Pulmonary artery endothelial cell (primary cell): ENCODE data around the gene GRAP2. TPM values are rescaled to one million over a fixed set of nuclear protein-coding genes. Genes with fewer than 3 reads are reported as not detected.
"Not testable (repeated sequence)": the region's sequence is repeated elsewhere in the genome, so short reads cannot be mapped to it uniquely, and the experiment has no call there.

Experiments used
- DNase-seq: peaks from one replicate; pipeline ENCODE4 v3.0.0-alpha.2; 2011; ENCODE audit warnings: low read depth, low spot score
- total RNA-seq: library from RNA; depleted of rRNA; stranded (reverse); fragments of >200 nt; gene quantifications from 2 replicates; pipeline ENCODE4 v1.2.3, GENCODE V29; 2014

GRAP2 gene
- not detected in 2 replicates for total RNA-seq

GRCh38 chr22:39900306-39901227, at the start of gene GRAP2:
Gene GRAP2, plus strand, starts transcription at chr22:39901084. Its CDS starts 46,023 bp downstream, at chr22:39947107.
- no peak for DNase-seq

DNA sequence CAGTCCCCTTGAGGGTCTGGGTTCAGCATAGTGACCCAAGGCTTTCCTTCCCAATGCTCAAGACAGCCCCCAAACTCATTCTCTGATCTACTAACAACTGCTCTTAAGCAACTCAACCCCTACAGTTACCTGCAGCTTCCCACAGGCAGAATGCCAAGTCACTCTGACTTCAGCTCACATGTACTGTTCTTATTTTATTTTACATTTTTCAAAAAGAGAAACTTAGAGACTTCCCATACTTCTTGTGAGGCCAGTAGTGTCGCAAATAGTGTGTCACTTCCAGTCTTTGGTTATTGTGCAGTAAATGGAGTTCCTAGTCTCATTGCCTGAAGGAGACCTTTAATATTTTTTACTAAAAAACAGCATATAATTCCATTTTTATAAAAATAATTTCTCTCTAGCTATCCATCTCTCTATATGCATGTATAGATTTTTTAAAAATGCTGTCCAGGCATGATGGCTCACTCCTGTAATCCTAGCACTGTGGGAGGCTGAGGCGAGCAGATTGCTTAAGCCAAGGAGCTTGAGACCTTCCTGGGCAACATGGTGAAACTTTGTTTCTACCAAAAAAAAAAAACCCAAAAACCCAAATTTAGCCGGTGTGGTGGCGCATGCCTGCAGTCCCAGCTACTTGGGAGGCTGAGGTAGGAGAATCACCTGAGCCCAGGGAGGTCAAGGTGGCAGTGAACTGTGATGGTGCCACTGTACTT, 49.1 kb upstream of the GRAP2 start:
- no peak for DNase-seq

GRCh38 chr22:39852799-39853198, 48.1 kb upstream of the GRAP2 start:
- DNase-seq = no peak

DNA sequence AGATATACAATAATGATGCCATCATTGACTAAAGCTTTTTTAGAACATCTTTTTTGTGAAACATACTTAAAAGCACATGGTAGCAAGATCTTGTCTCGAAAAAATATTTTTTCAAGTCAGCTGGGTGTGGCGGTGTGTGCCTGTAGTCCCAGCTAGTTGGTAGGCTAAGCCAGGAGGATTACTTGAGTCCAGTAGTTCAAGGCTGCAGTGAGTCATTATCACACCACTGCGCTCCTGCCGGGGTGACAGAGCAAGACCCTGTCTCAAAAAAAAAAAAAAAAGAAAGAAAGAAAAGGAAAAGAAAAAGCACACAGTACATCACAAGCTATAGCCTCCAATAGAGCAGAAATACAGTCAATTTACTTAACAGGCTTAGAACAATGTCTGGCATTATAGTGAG, 44.3 kb upstream of the GRAP2 start:
- DNase-seq = no peak

DNA sequence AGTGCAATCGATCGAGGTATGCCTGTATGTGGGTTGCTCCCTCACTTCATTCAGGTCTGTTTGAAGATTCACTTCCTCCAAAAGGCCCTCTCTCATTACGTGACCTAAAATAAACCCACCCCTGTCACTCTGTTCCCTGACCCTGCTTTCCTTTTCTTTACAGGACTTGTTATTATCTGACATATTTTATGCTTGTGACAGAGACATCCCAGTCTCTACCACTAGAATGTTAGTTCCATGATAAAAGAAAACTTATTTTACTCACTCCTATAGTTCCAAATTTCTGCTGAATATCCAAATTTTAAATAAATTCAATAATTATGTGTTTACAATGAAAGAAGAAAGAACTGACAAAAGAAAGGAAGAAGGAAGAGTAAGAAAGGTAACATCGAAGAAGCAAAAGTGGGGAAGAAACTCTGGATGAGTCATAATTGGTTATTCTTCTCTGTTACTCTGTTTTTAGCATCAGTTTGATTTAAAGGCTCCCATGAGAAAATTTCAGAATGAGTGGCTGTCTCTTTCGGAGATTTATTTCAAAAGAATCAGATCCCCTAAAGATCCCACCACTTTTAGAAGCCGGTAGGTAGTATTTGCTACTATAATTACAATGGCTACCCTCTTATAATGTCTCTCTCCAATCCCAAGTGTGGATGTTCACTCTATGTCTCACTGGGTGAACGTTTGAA, 40.8 kb upstream of the GRAP2 start:
- no peak for DNase-seq

GRCh38 chr22:39868741-39869140, 32.1 kb upstream of the GRAP2 start:
- no peak for DNase-seq

DNA sequence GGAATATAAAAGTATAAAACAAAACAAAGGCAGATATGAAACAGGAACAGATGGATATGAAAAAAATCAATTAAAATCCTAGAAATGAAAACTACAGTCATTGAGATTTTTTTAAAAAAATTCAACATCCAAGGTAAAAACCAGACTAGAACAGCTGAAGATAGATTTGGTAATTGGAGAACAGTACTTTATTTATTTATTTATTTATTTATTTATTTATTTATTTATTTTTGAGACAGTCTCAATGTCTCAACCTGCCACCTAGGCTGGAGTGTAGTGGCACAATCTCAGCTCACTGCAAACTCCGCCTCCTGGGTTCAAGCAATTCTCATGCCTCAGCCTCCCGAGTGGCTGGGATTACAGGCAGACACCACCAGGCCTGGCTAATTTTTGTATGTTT, 31.1 kb upstream of the GRAP2 start:
- not testable (repeated sequence) for DNase-seq

DNA sequence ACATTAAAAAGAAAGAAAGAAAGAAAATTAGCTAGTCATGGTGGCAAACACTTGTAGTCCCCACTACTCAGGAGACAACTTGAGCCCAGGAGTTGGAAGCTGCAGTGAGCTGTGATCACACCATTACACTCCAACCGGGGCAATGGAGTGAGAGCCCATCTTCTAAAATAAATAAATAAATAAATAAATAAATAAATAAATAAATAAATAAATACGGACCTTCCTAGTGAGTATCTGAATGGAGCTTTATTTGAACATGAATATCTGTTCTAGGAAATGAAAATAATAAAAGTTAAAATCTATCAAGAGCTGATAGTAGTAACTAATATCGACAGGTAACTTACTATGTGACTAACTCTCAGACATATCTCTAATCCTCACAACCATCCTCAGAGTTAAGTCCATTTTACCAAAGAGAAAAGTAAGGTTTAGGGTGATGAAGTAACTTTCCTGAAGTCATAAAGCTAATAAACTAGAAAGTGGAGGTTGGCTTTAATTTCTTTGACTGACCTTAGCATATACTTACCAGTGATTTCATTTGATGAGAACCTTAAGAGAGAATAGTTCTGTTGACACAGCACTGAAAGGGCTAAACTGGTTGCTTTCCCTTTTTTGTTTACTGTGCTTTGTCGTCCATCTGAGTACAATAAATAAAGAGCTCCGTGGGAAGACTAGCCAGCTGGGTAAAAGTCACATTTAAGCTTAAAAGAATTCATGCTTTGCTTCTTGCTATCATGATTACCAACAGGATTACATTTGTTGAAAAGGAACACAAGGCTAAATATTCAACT, 29.7 kb upstream of the GRAP2 start:
- DNase-seq = no peak

GRCh38 chr22:39872548-39872947, 28.3 kb upstream of the GRAP2 start:
- DNase-seq = no peak

DNA sequence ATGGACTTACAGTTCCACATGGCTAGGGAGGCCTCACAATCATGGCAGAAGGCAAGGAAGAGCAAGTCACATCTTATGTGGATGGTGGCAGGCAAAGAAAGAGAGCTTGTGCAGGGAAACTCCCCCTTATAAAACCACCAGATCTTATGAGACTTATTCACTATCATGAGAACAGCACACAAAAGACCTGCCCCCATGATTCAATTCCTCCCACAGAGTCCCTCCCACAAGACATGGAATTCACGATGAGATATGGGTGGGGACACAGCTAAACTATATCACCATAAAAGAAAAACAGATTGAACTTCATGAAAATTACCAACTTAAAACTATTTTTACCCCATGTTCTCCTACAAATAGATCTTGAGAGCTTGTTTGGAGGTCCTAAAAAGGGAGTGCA, 26.9 kb upstream of the GRAP2 start:
- no peak for DNase-seq

DNA sequence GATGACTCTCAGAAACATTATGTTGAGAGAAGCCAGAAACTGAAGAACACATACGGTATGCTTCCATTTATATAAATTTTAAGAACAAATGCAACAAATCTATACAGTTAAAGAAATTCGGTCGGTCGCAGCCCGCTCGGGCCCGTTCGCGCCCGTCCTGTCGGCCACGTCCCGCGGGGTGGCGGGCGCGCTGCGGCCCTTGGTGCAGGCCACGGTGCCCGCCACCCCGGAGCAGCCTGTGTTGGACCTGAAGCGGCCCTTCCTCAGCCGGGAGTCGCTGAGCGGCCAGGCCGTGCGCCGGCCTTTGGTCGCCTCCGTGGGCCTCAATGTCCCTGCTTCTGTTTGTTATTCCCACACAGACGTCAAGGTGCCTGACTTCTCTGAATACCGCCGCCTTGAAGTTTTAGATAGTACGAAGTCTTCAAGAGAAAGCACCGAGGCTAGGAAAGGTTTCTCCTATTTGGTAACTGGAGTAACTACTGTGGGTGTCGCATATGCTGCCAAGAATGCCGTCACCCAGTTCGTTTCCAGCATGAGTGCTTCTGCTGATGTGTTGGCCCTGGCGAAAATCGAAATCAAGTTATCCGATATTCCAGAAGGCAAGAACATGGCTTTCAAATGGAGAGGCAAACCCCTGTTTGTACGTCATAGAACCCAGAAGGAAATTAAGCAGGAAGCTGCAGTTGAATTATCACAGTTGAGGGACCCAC, 25.6 kb upstream of the GRAP2 start:
- not testable (repeated sequence) for DNase-seq

- DNase-seq = no peak
Measured at GRCh38 chr22:39877079-39877845, 23.6 kb upstream of the GRAP2 start.

GRCh38 chr22:39880722-39881121, 20.2 kb upstream of the GRAP2 start:
- no peak for DNase-seq

- no peak for DNase-seq
Measured at GRCh38 chr22:39883057-39883456, 17.8 kb upstream of the GRAP2 start.

DNA sequence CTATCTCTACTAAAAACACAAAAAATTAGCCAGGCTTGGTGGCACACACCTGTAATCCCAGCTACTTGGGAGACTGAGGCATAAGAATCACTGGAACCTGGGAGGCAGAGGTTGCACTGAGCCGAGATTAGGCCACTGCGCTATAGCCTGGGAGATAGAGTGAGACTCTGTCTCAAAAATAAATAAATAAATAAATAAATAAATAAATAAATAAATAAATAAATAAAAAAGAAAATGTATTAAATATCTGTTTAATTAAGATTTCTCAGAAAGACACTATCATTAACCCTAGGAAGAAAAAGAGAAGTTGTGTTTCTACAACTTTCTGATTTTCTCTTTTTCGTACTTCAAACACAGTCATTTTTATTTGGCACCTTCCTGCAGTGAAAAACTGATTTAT, 11.0 kb upstream of the GRAP2 start:
- not testable (repeated sequence) for DNase-seq

- no peak for DNase-seq
Measured at GRCh38 chr22:39893526-39893925, 7.4 kb upstream of the GRAP2 start, which contains the start of gene ENTHD1. Gene ENTHD1, minus strand, starts transcription at chr22:39893760. Its CDS starts 6,012 bp downstream, at chr22:39887748.

- DNase-seq = no peak
Measured at GRCh38 chr22:39894554-39895092, 6.3 kb upstream of the GRAP2 start.

GRCh38 chr22:39895682-39896081, 5.2 kb upstream of the GRAP2 start:
- no peak for DNase-seq

GRCh38 chr22:39896313-39896996, 4.4 kb upstream of the GRAP2 start:
- no peak for DNase-seq
